AG04450 (cell line): ENCODE data around the gene CDC5L. TPM values are rescaled to one million over a fixed set of nuclear protein-coding genes. Genes with fewer than 3 reads are reported as not detected.

Source experiments
- CTCF ChIA-PET: fragments of 300-600, 350-600 bp; formaldehyde crosslinking; extraction: SDS; loops from one replicate; lab custom pipeline; 2022; ENCODE audit warnings: antibody characterized with exemption, inconsistent platforms; lab: Charles Lee
- POLR2A ChIA-PET: fragments of 350-600 bp; formaldehyde crosslinking; extraction: SDS; loops from one replicate; lab custom pipeline; 2021; ENCODE audit warnings: antibody characterized with exemption, inconsistent platforms; lab: Yijun Ruan, JAX
- DNase-seq: peaks from one replicate; pipeline ENCODE4 v3.0.0-alpha.2; 2011; ENCODE audit warnings: low read depth, low spot score
- H3K27ac ChIP-seq: one replicate; pipeline ENCODE4 v1.5.1; 2012; ENCODE audit warnings: low read depth, low read length, control low read depth
- H3K27me3 ChIP-seq: one replicate; pipeline ENCODE4 v1.6.0; 2012; ENCODE audit warnings: low read length; ENCODE audit not compliant: control insufficient read depth, insufficient read depth
- H3K4me3 ChIP-seq: 2 replicates; pipeline ENCODE4 v1.5.1; 2011; ENCODE audit warnings: mild to moderate bottlenecking, low read depth, low read length, control low read depth
- H3K9me3 ChIP-seq: 2 replicates; pipeline ENCODE4 v1.5.1; 2012; ENCODE audit warnings: low read length; ENCODE audit not compliant: control insufficient read depth, insufficient read depth
- polyA plus RNA-seq: library from polyadenylated mRNA; depleted of rRNA; stranded (reverse); fragments of >200 nt; gene quantifications from 2 replicates; pipeline ENCODE4 v1.2.3, GENCODE V29; 2011
- TF ChIP-seq, protein P1 (sequence below): IDR thresholded peaks from 2 replicates; pipeline ENCODE4 v1.5.1; 2011; ENCODE audit warnings: low read depth, low read length, control low read depth, inconsistent platforms

The CDC5L gene
- polyA plus RNA-seq, 1 experiment: 22.4 TPM

DNA sequence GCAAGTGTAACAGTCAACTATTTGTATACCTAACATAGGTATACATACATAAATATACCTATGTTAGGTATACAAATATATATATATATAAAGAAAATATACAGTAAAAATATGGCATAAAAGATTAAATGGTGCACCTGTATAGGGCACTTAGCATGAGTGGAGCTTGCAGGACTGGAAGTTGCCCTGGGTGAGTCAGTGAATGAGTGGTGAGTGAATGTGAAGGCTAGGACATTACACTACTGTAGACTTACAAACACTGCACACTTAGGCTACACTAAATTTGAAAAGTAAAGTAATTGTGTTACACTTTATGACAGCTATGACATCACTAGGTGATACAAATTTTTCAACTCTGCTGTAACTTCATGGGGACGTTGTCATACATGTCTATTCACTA lies 65.6 kb downstream of the CDC5L start:
- no peaks in the 10 kb centered on the region for H3K27me3 ChIP-seq
- DNase-seq: no peak
- ChIA-PET POLR2A (no interaction called here), CTCF (interaction anchor here (2.6 to 13.6 kb wide), 2 partner anchors 22 kb away, joined by 11 to 190 read pairs; no protein-coding TSS in a partner anchor)
- no peak overlapping the region for H3K27ac ChIP-seq
- TF ChIP-seq, protein P1, sequence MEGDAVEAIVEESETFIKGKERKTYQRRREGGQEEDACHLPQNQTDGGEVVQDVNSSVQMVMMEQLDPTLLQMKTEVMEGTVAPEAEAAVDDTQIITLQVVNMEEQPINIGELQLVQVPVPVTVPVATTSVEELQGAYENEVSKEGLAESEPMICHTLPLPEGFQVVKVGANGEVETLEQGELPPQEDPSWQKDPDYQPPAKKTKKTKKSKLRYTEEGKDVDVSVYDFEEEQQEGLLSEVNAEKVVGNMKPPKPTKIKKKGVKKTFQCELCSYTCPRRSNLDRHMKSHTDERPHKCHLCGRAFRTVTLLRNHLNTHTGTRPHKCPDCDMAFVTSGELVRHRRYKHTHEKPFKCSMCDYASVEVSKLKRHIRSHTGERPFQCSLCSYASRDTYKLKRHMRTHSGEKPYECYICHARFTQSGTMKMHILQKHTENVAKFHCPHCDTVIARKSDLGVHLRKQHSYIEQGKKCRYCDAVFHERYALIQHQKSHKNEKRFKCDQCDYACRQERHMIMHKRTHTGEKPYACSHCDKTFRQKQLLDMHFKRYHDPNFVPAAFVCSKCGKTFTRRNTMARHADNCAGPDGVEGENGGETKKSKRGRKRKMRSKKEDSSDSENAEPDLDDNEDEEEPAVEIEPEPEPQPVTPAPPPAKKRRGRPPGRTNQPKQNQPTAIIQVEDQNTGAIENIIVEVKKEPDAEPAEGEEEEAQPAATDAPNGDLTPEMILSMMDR: no peak
- no peaks in the 10 kb centered on the region for H3K9me3 ChIP-seq
- no peak overlapping the region for H3K4me3 ChIP-seq

DNA sequence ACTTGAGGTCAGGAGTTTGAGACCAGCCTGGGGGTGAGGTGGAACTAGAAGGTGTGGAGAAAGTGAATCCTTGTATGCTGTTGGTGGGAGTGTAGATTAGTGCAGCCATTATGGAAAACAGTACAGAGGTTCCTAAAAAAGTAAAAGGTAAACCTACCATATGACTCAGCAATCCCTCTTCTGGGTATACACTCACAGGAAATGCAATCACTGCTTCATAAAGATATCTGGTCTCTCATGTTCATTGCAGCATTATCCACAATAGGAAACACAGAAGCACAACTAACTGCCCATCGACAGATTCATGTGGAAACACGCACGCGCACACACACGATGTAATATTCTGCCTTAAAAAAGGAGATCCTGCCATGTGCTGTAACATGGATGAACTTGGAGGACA lies 66.7 kb downstream of the CDC5L start:
- POLR2A ChIA-PET: no interaction called here
- no peaks in the 10 kb centered on the region for H3K27me3 ChIP-seq
- H3K9me3 ChIP-seq: no peaks in the 10 kb centered on the region
- TF ChIP-seq, protein P1: no peak
- CTCF ChIA-PET: interaction anchor here (1.7 to 13.6 kb wide), 2 partner anchors 21 to 23 kb away, joined by 6 to 190 read pairs; no protein-coding TSS in a partner anchor
- no peak for DNase-seq
- H3K27ac ChIP-seq: no peak overlapping the region
- H3K4me3 ChIP-seq: no peak overlapping the region

DNA sequence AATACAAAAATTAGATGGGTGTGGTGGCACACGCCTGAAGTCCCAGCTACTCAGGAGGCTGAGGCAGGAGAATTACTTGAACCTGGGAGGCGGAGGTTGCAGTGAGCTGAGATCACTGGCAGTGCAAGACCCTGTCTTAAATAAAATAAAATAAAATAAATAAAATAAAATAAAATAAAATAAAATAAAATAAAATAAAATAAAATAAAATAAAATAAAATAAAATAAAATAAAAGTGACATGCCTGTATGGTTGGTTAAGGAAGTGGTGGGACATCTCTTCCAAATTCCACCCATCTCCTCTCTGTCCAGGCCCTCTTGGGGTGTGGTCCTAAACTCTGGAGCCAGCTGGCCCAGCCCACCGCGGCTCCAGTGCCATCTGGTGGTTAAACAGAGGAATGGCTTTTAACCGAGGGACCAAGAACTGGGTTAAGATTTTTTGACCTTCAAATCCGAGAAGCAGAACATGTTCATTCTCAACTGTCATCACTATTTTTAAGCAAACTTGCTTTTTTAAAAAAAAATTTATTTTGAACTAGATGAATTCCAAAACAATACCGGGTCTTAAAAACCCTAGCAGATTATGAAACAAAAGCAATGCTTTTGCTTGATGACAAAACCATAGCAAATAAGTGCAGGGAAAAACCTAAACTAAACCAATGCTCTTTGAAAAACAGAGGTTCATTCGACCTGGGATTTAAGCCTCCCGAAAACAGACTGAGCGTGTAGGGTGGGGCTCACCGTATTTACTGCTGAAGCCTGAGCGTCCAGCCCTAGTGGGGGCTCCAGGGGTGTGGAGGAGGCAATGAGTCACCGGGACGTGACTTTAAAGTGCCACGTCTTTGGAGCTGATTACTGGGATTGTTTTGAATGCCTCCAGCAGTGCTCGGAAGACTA lies 68.8 kb downstream of the CDC5L start:
- Histone ChIP-seq H3K27me3 (no peaks in the 10 kb centered on the region), H3K27ac (no peak overlapping the region), H3K4me3 (no peak overlapping the region), H3K9me3 (no peaks in the 10 kb centered on the region)
- POLR2A ChIA-PET: no interaction called here
- TF ChIP-seq, protein P1: peak; percentile 93
- CTCF ChIA-PET: interaction anchor here (0.6 to 13.6 kb wide), 13 partner anchors 8 to 875 kb away, joined by 3 to 190 read pairs (median 6); no protein-coding TSS in a partner anchor
- DNase-seq: no peak

DNA sequence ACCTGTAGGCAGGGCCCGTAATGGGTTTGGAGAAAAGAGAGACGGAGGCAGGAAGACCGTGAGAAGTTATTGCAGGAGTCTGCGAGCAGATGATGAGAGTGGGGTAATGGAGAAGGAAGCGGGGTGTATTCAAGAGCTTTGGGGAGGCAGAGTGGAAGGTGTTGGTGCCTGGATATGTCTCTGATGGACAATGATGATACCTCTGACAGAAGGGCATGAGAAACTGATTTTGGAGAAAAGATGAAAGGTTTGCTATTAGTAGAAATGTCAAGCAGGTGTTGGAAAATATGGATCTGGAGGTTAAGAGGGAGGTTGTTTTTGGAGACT lies 69.4 kb downstream of the CDC5L start:
- ChIA-PET CTCF (interaction anchor here (0.8 to 13.6 kb wide), 6 partner anchors 9 to 189 kb away, joined by 3 to 190 read pairs (median 11); no protein-coding TSS in a partner anchor), POLR2A (no interaction called here)
- DNase-seq: no peak
- Histone ChIP-seq H3K27me3 (no peaks in the 10 kb centered on the region), H3K4me3 (no peak overlapping the region), H3K27ac (no peak overlapping the region), H3K9me3 (no peaks in the 10 kb centered on the region)
- TF ChIP-seq, protein P1: no peak

DNA sequence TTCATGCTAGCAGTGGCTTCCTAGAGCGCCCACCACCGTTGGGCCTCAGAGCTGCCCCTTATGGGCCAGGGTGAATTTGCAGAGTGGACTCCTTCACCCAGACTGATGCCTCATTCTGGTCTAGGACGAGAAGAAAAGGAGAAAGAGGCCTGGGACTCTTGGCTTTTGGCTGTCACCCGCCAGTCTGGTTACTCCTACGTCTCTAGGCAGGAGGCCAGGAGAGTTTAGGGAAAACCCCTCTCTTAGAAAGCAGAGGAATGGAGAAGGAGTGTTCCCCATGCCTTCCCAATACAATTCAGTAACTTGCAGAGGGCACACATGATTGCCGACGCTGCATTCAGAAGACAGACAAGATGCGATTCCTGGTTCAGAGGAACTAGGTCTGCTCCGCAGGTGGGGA lies 70.1 kb downstream of the CDC5L start:
- H3K9me3 ChIP-seq: no peaks in the 10 kb centered on the region
- POLR2A ChIA-PET: interaction anchor here (0.6 kb wide), 1 partner anchor 1482 kb away, joined by 5 read pairs; no protein-coding TSS in a partner anchor
- TF ChIP-seq, protein P1: no peak
- CTCF ChIA-PET: interaction anchor here (0.7 to 13.6 kb wide), 7 partner anchors 11 to 189 kb away, joined by 3 to 190 read pairs (median 6); no protein-coding TSS in a partner anchor
- H3K4me3 ChIP-seq: no peak overlapping the region
- H3K27ac ChIP-seq: no peak overlapping the region
- no peak for DNase-seq
- no peaks in the 10 kb centered on the region for H3K27me3 ChIP-seq
